ENCODE results near the gene ANKRD6. TPM values are rescaled to one million over a fixed set of nuclear protein-coding genes. Genes with fewer than 3 reads are reported as not detected.

Gene ANKRD6
- total RNA-seq, 1 donor from 2014 or later: 13.3 TPM

- no peak overlapping the region for H3K4me3 ChIP-seq
- intact Hi-C loops (cut with DNase I): no loop called here
- no peaks in the 10 kb centered on the region for H3K4me1 ChIP-seq
- H3K27ac ChIP-seq: no peak overlapping the region
- peaks cover 6 to 54% of the 10 kb centered on the region in 2 donors for H3K36me3 ChIP-seq
- TF ChIP-seq POLR2AphosphoS5 (IDR thresholded peaks at IDR 0.05; ENCODE audit: insufficient read depth in 1 of 2, low read depth in 1 of 2): no peak
- TF ChIP-seq POLR2A (IDR thresholded peaks at IDR 0.05): no peak
- no peak for TF ChIP-seq CTCF (IDR thresholded peaks at IDR 0.05)
- no peak for DNase-seq (ENCODE audit: extremely low spot score in 2 of 2)
- H3K27me3 ChIP-seq: no peaks in the 10 kb centered on the region
- no peaks in the 10 kb centered on the region for H3K9me3 ChIP-seq
Observed at GRCh38 chr6:89667872-89668556, 235.1 kb downstream of the ANKRD6 start.

GRCh38 chr6:89669002-89669401 lies 236.1 kb downstream of the ANKRD6 start:
- no peak overlapping the region for H3K27ac ChIP-seq
- no peaks in the 10 kb centered on the region for H3K9me3 ChIP-seq
- intact Hi-C loops (cut with DNase I): no loop called here
- peaks cover 6 to 57% of the 10 kb centered on the region in 2 donors for H3K36me3 ChIP-seq
- no peak for DNase-seq (ENCODE audit: extremely low spot score in 2 of 2)
- H3K4me1 ChIP-seq: no peaks in the 10 kb centered on the region
- TF ChIP-seq CTCF (IDR thresholded peaks at IDR 0.05) (no peak), POLR2AphosphoS5 (IDR thresholded peaks at IDR 0.05; ENCODE audit: insufficient read depth in 1 of 2, low read depth in 1 of 2) (no peak), POLR2A (IDR thresholded peaks at IDR 0.05) (no peak)
- no peaks in the 10 kb centered on the region for H3K27me3 ChIP-seq
- H3K4me3 ChIP-seq: no peak overlapping the region

GRCh38 chr6:89670935-89671565 lies 238.1 kb downstream of the ANKRD6 start:
- Histone ChIP-seq H3K4me3 (no peak overlapping the region), H3K27me3 (no peaks in the 10 kb centered on the region), H3K36me3 (peaks cover 6 to 62% of the 10 kb centered on the region in 2 donors), H3K4me1 (no peaks in the 10 kb centered on the region), H3K27ac (no peak overlapping the region), H3K9me3 (no peaks in the 10 kb centered on the region)
- TF ChIP-seq POLR2AphosphoS5 (IDR thresholded peaks at IDR 0.05; ENCODE audit: insufficient read depth in 1 of 2, low read depth in 1 of 2): no peak
- TF ChIP-seq POLR2A (IDR thresholded peaks at IDR 0.05): no peak
- TF ChIP-seq CTCF (IDR thresholded peaks at IDR 0.05): no peak
- DNase-seq (ENCODE audit: extremely low spot score in 2 of 2): no peak
- intact Hi-C loops (cut with DNase I): no loop called here

- H3K27me3 ChIP-seq: no peaks in the 10 kb centered on the region
- intact Hi-C loops (cut with DNase I): no loop called here
- H3K27ac ChIP-seq: no peak overlapping the region
- H3K36me3 ChIP-seq: peaks cover 6 to 92% of the 10 kb centered on the region in 2 donors
- TF ChIP-seq POLR2AphosphoS5 (IDR thresholded peaks at IDR 0.05; ENCODE audit: insufficient read depth in 1 of 2, low read depth in 1 of 2) (no peak), CTCF (IDR thresholded peaks at IDR 0.05) (no peak), POLR2A (IDR thresholded peaks at IDR 0.05) (no peak)
- no peaks in the 10 kb centered on the region for H3K9me3 ChIP-seq
- DNase-seq (ENCODE audit: extremely low spot score in 2 of 2): no peak
- H3K4me3 ChIP-seq: no peak overlapping the region
- no peaks in the 10 kb centered on the region for H3K4me1 ChIP-seq
Observed at GRCh38 chr6:89675949-89676748, 243.2 kb downstream of the ANKRD6 start.

Measured in vagina (tissue), 2 donors.